Left forelimb (tissue), 1 donor: Measurements from ENCODE around the gene S100A10.

Experiments used
- DNase-seq: peaks from one replicate; pipeline ENCODE4 v3.0.0-alpha.2; 2018; ENCODE audit warnings: low spot score

Gene S100A10

DNA sequence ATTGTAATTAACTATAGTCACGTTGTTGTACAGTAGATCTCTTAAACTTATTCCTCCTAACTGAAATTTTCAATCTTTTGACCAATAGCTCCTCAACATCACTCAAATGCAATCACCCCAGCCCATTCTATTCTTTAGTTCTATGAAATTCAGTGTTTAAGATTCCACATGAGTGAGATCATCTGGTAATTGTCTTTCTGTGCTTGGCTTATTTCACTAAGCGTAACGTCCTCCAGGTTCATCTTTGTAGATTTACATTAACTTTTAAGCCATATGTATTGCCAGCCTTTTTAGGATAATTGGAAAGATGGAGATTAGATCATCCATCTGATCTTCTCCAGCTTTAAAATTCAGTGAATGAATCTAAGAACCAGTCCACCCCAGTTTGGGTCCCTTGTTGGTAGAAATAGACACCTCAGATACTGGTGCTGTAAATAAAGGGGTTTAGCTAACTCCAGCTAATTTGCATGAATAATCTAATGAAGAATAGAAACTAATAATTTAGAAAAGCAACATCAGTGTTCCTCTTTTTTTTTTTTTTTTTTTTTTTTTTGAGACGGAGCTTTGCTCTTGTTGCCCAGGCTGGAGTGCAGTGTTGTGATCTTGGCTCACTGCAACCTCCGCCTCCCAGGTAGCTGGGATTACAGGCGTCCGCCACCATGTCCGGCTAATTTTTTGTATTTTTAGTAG lies 7.0 kb downstream of the S100A10 start:
- no peak for DNase-seq

DNA sequence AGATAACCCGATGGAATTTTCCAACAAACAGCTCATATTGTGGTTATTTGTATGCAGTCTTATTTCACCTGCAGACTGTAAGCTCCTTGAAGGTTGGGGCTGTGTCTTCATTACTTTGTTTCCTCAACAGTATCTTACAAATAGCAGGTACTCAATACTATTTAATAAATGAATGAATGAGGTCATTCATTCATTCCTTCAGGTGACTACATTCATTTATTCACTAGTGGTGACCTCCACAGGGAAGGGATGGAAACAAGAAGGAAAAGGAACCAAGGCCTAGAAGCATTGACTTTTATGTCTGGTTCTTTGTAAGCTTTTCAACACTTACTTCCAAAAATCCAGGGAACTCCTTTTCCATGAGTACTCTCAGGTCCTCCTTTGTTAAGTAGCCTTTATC lies 7.9 kb downstream of the S100A10 start:
- no peak for DNase-seq

DNA sequence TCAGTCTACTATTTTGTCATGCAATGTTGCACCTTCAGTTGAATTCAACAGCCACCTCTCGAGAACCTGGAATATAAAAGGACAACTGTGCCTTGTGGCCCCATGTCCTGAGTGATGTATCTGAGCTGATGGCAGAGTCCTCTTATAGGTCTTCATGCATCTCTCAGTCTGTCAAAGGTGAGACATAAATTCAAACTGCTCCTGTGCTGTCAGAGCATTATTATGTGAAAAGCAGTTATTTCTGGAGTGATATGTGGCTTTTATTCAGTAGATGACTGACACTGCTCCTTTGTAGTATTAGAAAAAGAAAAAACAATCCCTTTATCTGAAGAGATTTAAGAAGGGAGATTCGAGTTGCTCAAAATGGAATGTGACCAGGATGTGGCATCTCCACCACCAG lies 8.4 kb downstream of the S100A10 start:
- no peak for DNase-seq

DNA sequence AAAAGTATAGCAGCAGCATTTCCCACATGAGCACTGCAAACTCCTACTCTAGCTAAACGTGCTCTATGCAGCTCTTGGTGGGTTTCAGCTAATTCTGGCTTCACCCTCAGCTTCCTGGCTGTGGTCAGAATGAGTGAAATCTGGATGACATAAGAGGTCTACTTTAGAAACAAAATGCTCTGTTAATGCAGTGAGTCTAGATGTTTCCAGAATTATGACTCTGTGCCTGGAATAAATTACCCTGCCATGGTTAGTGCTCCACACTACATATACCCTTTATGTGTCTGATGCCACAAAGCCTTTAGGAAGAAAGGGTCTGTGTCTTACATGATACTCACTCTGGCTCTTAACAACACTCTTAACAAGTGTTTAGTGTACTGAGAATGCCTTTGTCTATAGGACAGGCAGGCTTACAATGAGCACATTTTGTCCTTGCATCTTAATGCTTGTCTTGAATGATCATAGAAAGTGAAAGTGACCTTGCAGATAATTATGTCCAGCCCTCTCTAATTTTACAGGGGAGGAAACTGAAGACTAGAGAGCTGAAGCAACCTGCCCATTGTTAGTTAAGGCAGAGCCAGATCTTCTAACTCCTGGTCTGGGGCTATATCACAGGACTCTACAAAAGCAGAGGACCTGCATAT lies 9.2 kb downstream of the S100A10 start:
- DNase-seq = no peak

DNA sequence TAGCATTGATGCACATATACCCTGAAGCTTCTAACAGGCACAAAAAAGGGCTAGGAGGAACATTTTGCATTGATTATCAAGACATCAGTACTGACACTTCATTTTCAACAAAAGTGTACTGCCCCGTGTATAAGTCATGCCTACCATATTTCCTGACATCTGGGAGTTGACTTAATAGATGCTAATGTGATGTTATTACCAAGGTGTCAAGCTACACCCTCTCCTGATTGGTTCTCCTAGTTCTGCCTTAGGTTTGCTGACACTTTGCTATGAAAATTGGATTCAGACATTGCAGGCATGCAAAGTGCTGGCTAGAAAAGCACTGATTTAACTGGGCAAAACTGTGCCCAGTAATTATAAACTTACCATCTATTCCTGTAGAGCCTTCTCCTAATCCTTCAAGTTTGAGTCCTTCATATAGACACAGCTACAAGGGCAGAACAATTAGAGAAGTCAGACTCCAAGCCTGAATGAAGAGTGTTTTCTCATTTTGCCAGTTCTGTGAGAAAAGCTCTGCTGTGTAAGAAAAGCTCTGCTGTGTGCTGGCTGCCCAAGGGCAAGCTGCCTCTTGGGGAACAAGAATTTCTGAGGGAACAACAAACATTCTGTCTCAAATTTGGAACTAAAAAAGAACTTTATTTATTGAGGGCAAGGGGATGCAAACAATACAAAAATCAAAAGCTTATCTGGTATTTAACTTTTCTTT lies 11.2 kb downstream of the S100A10 start:
- DNase-seq = no peak

DNA sequence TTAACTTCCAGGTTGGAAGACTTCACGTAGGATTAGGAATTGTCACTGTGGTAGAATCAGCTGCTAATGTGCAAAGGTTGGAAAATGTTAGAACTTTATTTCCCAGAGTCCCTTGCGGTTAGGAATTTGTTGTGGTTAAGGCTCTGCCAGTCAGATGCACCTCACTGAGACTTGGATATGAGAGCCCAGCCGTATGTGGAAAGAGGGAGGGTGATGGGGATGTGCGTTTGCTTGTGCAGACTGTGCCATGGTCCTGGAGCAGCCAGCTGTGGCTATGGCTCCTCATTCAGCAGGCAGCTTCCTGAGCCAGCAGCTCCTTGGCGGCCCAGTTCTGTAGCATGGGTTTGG lies 12.5 kb downstream of the S100A10 start:
- no peak for DNase-seq

DNA sequence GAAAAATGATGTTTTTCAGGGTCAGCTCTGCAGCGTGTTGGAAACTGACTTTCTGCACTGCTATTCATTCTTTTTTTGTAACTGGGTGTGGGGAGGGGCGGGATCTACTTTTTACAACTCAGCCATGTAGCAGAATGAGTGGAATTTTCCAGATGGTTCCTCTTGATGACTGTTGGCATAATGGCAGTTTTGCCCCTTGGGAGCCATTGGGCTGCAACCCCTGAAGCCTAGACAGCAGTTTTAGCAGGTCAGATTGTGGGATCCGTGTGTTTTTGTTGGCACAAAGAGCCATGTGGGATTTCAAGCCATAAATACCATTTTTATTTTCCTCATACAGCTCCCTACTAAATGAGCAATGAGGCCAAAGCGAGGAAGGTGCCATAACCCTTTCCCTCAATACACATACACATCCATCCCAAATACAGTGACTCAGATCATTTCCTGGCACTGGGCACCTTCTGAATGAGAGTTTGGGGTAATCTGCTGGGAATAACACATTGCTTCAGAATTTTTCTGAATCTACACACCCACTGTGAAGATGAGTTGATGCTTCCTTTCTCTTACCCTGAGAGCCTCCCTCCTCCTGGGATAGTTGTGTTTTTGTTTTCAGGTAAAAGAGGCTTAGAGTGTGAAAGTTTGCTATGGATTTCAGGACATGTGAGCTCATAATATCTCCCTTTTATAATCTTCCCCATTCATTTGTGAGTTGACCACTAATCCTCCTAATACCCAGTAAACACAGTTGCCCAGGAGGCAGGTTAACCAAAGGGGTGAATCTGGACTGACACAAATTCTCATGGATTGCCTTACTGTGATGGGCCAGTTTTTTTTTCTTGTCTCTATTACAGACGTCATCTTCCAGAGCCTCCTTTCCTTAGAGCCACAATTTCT lies 13.1 kb downstream of the S100A10 start:
- no peak for DNase-seq

DNA sequence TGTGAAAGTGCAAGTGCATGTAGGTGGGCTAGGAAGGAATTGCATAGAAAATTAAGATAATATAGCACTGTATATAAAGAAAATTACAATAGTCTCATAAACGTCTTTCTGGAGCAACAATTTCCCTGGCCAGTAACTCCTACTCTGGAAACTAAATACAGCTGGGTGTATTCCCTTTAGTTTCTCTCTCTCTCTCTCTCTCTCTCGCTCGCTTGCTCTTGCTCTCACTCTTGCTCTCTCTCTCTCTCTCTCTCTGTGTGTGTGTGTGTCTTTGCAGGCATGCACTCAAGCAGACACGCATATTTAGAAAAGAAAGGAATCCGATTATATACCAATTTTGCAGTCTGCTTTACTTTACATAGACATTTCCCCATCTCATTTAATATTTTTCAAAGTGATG lies 14.7 kb downstream of the S100A10 start:
- no peak for DNase-seq

DNA sequence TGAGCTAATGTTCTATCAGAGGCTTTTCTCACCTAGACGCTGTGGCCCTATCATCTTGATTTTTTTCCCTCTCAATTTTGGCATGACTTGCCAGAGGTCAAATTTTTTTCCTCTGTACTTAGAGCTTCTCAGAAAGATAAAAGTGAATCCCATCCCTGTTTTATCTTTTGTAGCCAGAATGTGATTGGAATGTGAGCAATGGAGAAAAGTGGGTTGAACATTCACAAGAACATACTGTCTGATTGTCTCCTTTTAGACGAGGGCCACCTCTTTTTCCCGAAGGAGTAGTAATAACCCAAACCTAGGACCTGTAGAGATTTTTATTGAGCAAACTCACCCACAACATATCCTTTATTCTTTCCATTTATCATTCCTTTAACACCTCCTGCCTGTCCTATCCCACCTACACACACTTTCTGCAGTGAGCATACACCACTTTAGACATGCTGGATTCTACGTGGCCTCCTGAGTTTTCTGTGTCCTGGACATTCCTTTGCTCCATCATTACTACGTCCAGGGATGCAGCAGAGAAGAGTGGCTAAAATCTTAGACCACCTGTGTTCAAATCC lies 15.9 kb downstream of the S100A10 start:
- DNase-seq = no peak

DNA sequence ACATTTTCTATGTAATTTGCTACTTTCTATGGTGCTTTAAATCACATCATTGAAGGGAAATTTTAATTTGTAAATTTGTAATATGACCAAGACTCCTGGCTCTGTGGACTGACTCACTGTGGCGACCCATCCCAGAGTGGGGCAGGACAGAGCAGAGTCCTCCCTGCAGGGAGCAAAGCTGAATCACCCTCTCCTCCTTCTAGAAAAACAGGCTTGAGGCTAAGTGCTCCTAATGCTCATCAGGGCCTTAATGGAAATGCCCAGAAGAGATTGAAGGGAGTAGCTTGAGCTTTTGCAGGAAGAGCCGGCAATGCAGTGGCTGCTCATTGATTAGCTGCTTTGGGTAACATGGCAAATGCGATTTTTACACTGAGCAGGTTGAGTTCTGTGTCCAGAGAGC lies 16.8 kb downstream of the S100A10 start:
- no peak for DNase-seq

DNA sequence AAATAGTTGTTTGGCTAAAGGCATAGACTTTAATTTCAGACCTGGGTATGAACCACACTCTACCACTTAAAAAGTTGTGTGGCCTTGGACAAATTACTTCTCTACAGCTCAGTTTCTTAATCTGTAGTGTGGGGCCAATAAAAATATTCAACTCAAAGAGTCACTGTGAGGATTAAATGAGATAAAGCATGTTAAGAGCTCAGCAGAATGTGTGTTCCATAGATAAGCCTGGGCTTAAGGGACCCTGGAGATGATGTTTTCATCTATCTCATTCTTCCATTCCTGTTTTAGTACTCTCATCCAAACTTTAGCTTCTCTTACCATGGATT lies 17.7 kb downstream of the S100A10 start:
- DNase-seq = no peak

DNA sequence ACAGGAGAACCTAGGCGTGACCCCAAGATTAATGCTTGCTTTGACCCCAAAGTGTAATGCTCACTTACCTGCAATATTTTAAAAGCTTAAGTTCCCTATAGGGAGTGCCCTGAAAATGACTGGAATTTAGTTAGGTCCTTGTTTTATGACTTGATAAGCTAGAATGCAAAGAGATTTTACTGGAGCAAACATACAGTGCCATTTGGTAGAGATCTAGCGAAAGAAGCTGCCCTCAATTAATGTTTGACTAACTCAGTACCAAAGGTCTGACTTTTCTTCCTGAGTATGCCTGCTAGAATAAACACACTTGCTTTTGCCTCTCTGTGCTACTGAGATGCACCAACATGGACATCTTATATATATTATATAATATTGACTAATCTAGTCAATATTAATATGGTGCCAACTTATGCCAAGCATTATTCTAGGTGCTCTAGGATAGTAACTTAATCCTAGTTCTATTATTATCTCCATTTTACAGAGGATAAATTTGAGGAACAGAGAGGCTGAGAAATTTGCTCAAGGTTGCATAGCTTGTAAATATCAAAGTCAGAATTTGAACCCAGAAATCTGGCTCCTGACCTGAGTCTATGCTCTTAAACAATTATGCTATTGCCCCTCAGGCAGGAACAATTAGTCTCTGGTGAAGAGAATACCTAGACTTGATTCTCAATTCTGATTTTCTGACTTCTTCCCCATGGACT lies 18.2 kb downstream of the S100A10 start:
- DNase-seq = no peak

DNA sequence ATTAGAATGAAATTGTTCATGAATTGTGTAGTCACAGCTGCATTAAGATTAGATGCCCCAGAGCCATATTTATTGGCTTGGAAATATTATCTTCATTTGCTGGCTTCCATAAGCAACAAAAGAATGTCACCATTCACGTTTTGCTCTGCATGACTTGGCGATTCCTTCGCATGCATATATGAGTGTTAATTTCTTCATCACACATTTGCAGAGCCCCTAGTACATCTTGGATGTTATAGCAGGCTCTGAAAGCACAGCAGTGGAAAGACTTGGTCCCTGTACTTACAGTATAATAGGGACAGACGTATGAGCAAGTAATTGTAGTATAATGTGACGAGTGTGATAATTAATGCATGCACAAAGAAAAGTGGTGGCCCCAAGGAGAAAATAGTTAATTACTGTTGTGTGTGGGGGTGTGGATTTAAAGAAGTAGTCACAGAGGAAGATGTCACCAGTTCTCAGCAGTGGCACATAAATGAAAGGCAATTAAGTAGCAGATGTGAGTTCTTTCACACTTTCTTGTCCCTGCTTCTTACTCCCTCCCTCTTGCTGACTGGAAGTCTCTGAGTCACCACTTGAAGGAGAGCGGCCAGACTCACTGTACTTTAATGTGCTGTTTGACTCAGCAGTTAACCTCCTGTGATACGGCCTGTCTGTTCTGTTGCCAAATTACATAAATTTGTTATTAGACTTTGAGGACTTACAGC lies 21.0 kb downstream of the S100A10 start:
- no peak for DNase-seq

DNA sequence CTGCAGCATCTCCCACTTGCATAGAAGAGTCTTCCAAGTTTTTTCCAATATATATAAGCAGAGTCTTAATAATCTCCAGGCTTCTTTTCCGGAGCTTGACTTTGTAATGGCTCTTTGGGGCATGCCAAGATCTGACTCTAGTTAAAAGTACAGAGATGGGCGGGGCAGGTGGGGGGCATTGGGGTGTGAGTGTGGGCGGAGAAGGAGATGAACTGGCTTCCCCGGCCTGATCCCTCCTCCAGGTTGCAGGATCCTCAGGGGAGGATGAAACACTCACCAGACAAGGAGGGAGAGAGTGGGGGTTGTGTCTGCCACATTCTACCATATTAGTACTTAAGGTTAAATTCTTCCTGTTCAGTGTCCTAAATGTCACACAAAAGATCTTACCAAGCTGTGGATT lies 23.0 kb downstream of the S100A10 start:
- DNase-seq = no peak

DNA sequence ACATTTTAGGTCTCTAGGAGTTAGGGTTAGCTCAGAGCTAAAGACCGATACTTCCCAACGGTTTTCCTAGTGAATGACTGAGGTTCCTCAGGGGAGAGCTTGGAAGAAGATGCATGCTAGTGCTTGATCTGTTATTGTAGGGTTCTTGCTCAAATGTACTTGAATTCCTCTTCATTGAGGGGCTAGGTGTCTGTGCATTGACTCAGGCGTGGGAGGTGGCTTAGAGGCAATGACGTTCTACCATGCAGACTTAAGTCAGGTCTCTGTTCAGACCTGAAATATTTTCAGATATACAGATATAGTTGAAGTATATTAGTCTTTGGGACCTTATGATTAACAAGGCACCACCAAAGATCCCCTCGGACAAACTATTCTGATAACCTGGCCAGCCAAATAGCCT lies 23.5 kb downstream of the S100A10 start:
- no peak for DNase-seq

DNA sequence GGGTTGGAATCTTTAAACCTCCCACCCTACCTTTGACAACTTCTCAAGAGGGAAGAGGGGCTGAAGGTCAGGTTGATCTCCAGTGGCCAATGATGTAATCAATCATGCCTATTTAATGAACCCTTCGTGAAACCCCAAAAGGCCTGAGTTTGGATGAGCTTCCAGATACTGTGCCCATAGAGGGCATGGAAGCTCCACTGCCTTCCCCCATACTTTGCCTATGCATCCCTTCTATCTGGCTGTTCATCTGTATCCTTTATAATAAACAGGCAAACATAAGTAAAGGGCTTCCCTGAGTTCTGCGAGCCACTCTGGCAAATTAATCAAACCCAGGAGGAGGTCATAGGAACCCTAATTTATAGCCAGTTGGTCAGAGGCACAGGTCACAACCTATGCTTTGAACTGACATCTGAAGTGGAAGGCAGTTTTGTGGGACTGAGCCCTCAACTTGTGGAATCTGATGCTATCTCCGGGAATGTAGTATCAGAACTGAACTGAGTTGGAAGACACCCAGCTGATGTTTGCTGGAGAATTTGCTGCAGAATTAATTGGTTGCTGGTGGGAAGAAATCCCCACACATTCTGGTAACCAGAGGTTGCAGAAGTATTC lies 24.8 kb downstream of the S100A10 start:
- no peak for DNase-seq

DNA sequence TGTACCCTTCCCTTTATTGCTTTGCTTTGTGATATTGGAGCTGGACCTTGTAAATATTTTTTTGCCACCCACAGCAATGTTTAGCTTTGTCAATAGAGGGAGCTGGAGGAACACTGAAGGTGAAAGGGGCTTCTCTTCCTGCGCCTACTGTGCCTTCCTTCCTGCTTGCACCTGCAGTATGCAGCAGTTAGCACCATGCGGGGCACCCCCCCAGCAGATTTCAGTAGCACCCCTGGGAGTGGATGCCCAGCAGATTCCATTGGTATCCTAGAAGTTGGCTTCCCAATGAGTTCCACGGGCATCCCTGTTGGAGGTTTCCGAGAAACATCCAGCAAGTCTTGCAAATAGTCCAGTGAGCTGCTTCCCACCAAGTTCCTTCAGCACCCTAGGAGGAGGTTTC lies 25.6 kb downstream of the S100A10 start:
- no peak for DNase-seq

DNA sequence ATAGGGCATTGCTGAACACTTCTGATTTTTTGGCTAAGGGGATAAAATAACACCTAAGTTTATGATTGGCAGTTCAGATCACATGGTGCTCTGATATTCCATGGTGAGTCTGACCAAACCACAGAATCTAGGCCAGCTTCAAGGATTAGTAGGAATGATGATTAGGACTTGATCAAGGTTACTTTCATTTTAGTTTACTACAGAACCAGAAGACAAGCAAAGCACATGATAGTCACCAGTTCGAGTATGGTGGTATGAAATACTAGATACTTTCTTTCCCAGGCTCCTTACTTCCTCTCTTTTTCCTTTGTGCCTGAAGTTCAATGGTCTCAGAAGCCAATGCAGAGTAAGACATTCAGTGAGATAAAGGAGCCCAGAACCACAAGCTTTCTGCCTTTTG lies 26.6 kb downstream of the S100A10 start:
- no peak for DNase-seq

DNA sequence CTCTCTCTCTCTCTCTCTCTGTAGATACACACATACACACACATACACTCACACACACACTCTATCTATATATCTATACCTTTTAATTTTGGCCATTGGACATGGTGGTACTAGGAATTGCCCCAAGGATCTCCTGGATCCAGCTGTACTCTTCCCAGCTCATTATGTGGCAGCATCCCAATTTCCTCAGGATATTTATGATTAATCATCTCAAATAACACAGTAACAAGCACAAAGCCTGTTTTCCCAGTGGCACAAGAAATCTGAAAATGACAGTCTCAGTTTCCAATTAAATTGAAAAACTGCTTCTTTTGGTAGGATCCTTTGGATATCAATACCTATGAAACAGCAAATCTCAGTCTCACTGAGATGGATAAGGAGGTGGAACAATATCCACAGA lies 27.6 kb downstream of the S100A10 start:
- DNase-seq = no peak

DNA sequence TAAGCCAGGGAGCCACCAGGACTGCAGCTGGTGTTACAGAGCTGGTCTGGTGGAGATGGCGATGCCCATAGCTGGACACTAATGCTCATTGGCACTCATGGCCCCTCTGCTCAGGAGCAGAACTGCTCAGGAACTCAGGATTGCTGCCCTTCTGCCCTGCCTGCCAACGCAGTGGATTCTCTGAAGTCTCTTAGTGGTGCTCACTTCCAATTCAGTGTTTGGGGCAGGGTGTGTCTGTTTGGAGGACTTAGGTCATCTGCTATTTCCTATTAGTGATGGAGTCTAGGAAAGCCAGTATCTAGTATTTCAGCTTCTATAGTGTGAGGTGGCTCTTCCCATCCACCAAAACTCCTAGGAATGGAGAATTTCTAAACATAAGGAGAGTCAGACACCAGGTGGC lies 29.1 kb downstream of the S100A10 start:
- DNase-seq = no peak

DNA sequence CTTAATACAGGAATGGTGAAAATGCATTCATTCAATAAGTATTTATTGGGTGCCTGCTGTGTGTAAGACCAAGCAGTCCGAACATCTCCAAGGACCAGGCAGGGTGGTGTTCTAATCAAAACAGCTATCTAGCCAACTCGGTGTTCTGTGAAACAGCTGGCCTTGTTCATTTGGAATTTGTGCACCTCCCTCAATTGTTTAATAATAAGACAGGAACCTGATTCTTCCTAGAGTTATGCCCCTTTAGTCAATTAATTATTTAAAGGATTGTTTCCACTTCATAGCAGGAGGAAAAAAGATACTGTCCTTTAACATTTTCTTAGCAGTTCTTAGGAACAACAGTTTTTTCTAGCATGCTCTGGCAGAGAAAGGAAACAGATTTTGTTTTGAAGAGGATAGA lies 30.4 kb downstream of the S100A10 start:
- no peak for DNase-seq
